Measurements from ENCODE around the gene HNRNPLL.
"Not testable (repeated sequence)": the region's sequence is repeated elsewhere in the genome, so short reads cannot be mapped to it uniquely, and the experiment has no call there.

HNRNPLL gene

GRCh38 chr2:38613126-38613848 is 10.6 kb upstream of the HNRNPLL start:
- no peak for DNase-seq (ENCODE audit: low spot score)
- TF ChIP-seq CTCF (conservative IDR thresholded peaks at IDR 0.05; ENCODE audit: low read depth) = no peak
- ChIA-PET CTCF (no interaction called here), POLR2A (ENCODE audit: low non-redundant PET) (no interaction called here)
- H3K27ac ChIP-seq = no peak overlapping the region

GRCh38 chr2:38610851-38611801 is 8.4 kb upstream of the HNRNPLL start:
- CTCF ChIA-PET = interaction anchor here (0.6 to 0.9 kb wide), 4 partner anchors 9 to 1873 kb away, joined by 3 to 5 read pairs (median 4); partner anchors contain the start of genes GEMIN6 and HNRNPLL
- no peak for TF ChIP-seq CTCF (conservative IDR thresholded peaks at IDR 0.05; ENCODE audit: low read depth)
- no peak for DNase-seq (ENCODE audit: low spot score)
- POLR2A ChIA-PET (ENCODE audit: low non-redundant PET) = no interaction called here
- no peak overlapping the region for H3K27ac ChIP-seq

- H3K27ac ChIP-seq; DNase-seq (ENCODE audit: low spot score); POLR2A ChIA-PET (ENCODE audit: low non-redundant PET); CTCF ChIA-PET: not testable (repeated sequence)
Observed at GRCh38 chr2:38609246-38609645, 6.5 kb upstream of the HNRNPLL start.

- ChIA-PET POLR2A (ENCODE audit: low non-redundant PET) (no interaction called here), CTCF (no interaction called here)
- DNase-seq (ENCODE audit: low spot score) = no peak
- no peak overlapping the region for H3K27ac ChIP-seq
- no peak for TF ChIP-seq CTCF (conservative IDR thresholded peaks at IDR 0.05; ENCODE audit: low read depth)
Observed at GRCh38 chr2:38608755-38609154, 6.0 kb upstream of the HNRNPLL start.

GRCh38 chr2:38605298-38605830 is 2.6 kb upstream of the HNRNPLL start:
- no peak overlapping the region for H3K27ac ChIP-seq
- ChIA-PET CTCF (no interaction called here), POLR2A (ENCODE audit: low non-redundant PET) (no interaction called here)
- TF ChIP-seq CTCF (conservative IDR thresholded peaks at IDR 0.05; ENCODE audit: low read depth) = no peak
- DNase-seq (ENCODE audit: low spot score) = no peak

- DNase-seq (ENCODE audit: low spot score) = peak; percentile 20
- peak; percentile 88 for TF ChIP-seq CTCF (conservative IDR thresholded peaks at IDR 0.05; ENCODE audit: low read depth)
- ChIA-PET POLR2A (ENCODE audit: low non-redundant PET) (no interaction called here), CTCF (interaction anchor here (0.6 kb wide), 4 partner anchors 20 to 144 kb away, joined by 3 to 7 read pairs (median 4); no protein-coding TSS in a partner anchor)
- peak overlapping the region; percentile 94 for H3K27ac ChIP-seq
Observed at GRCh38 chr2:38603402-38604290, 918 bp upstream of the HNRNPLL start.

All from RWPE1 (cell line).